GM08714 (cell line): Measurements from ENCODE around the gene CXCR5.

Source experiments
- H3K4me3 ChIP-seq: fragments of 200-500 bp; sonication (Bioruptor generic); 2 replicates; pipeline ENCODE4 v1.5.1; 2014; ENCODE audit warnings: mild to moderate bottlenecking, low read length, inconsistent platforms
- ZNF274 ChIP-seq: IDR thresholded peaks from 2 replicates; pipeline ENCODE4 v1.6.1; 2012; ENCODE audit warnings: mild to moderate bottlenecking, low read depth, low read length

Gene CXCR5

DNA sequence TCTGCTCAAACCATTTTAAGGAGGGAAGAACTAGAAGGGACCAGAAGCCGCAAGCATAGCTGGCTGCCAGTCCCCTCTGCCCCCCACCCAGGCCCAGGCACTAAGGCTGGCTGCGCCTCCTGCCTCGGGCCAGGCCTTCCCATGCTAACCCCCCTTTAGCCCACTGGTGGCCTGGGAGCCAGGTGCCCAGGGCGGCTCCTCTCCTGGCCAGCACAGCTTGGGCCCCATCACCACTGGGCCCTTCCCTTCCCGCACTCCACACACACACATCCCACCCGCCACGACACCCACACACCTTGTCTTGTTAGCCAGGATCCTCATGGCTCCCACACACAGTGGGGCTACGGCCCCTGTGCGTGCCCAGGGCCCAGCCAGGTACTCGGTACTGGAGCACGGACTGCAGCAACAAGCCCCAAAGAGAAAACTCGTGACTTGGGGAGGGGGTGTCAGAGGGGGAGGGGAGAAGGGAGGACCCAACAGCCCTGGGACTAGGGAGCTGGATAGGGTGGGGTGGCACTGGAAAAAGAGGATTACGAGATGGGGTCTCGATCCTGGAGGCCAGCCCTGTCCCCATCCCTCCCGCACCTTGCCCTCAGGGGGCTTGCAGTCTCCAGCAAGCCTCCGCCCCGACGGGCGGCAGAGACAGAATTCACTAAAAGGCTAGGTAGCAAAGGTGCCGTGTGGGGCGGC, 26.1 kb downstream of the CXCR5 start:
- no peak overlapping the region for H3K4me3 ChIP-seq
- TF ChIP-seq ZNF274: no peak

GRCh38 chr11:118910309-118911112, 26.8 kb downstream of the CXCR5 start:
- no peak overlapping the region for H3K4me3 ChIP-seq

GRCh38 chr11:118911113-118911879, 27.6 kb downstream of the CXCR5 start:
- H3K4me3 ChIP-seq: no peak overlapping the region

More at GRCh38 chr11:118910309-118911112, 26.8 kb downstream of the CXCR5 start:
- no peak for TF ChIP-seq ZNF274

DNA sequence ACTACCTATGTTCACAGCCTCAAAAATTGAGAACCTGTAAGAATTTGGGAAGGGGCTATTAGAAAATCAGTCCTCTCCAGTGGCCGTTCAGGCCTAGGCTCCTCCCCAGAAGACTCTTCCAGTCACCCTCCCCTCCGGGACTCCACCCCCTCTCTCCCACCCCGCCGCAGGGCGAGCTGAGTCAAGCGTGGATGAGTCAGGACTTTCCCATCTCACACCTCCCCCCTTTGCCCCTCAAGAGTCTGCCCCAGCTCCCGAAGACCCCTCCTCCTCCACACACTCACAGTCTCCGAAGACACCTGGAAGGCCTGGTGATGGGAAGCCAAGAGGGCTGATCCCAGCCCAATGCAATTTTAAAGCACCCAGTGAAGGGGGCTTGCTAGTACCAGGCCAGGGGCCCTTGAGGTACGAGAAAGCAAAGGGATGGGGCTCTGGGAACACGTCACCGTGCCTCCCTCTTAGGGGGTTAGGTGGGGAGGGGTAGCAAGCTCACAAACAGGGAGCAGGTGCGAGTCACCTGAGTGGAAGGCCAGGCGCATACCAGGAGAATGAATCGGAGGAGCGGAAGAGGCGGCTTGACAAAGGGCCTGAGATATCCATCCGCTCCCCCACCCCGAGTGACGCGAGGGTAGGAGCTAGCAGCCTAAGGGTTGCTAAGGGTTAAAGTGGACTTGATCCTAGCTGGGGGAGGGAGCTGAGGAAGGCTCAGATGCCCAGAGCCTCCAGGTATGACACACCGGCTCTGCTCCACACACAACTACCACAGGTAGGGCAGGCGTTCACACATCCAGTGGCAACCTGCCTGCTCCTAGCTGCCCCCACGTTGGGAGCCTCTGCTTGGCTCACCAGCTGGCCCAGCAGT, 28.4 kb downstream of the CXCR5 start:
- TF ChIP-seq ZNF274: no peak
- no peak overlapping the region for H3K4me3 ChIP-seq

More at GRCh38 chr11:118911113-118911879, 27.6 kb downstream of the CXCR5 start:
- TF ChIP-seq ZNF274: no peak

GRCh38 chr11:118912742-118913410, 29.2 kb downstream of the CXCR5 start:
- no peak overlapping the region for H3K4me3 ChIP-seq
- no peak for TF ChIP-seq ZNF274

DNA sequence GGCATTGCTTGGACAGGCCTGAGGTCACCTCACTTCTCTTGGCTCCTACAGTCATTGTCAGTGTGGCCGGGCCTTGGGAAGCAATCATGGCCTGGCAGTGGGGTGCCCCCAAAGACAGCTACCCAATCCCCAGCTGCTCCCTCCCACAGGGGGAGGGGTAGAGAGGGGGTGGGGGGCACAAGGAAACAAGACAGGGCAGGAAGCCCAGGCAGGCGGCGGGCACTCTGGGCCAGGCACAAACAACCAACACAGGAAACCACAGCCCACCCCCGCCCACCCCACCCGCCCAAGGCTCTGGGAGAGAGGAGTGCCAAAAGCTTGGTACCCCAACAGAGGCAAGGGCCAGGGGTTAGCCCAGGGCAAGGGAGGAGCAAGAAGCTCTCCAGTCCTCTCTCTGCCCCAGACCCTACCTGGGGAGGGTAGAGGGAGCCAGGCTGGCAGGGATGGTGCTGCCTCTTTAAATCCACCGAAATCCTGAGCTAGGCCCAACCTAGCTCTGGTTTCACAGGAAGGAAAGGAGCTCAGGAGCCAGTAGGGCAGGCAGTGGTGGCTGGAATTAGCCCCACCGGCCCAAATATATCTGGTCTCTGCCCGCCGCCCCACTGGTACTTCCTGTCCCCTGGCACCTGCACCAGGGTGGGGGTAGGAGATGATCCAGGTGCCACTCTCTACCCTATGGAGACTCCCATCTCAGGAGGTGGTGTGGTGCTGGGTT, 29.9 kb downstream of the CXCR5 start:
- no peak overlapping the region; the same call in 1 of the 2 replicates for H3K4me3 ChIP-seq
- TF ChIP-seq ZNF274: no peak

GRCh38 chr11:118914178-118914918, 30.7 kb downstream of the CXCR5 start:
- no peak overlapping the region; the same call in 1 of the 2 replicates for H3K4me3 ChIP-seq

DNA sequence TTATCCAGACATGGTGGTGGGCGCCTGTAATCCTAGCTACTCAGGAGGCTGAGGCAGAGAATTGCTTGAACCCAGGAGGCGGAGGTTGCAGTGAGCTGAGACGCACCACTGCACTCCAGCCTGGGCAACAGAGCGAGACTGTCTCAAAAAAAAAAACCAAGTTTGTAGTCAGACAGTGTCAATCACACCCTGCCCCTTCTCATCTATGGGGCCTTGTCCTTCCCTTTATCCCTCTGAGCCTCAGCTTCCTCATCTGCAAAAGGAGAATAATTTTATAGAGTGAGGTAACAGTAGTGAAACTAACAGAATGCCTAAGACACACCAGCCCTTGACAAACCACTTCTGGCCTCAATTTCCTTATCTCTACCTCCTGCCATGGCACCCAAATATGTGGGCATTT, 31.3 kb downstream of the CXCR5 start:
- no peak overlapping the region for H3K4me3 ChIP-seq
- TF ChIP-seq ZNF274: no peak

More at GRCh38 chr11:118914178-118914918, 30.7 kb downstream of the CXCR5 start:
- no peak for TF ChIP-seq ZNF274

DNA sequence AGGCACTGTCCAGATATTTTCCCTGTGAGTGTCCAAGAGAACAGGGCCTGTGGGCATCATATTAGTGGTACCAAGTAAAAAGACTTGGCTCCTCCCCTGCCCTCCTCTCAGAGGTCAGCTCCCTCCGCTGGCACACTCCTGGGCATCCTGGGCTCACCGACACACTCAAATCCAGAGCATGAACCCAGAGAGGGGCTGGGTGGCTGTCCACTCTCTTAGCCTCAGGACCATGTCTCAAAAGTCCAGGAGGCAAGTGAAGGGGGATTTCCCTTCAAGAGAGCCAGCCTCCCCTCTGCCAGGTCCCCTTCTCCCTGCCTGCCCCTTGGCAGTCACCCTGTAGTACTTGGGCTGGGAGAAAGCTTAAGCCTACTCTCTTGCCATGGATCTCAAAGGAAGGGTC, 31.7 kb downstream of the CXCR5 start:
- H3K4me3 ChIP-seq: no peak overlapping the region
- no peak for TF ChIP-seq ZNF274

DNA sequence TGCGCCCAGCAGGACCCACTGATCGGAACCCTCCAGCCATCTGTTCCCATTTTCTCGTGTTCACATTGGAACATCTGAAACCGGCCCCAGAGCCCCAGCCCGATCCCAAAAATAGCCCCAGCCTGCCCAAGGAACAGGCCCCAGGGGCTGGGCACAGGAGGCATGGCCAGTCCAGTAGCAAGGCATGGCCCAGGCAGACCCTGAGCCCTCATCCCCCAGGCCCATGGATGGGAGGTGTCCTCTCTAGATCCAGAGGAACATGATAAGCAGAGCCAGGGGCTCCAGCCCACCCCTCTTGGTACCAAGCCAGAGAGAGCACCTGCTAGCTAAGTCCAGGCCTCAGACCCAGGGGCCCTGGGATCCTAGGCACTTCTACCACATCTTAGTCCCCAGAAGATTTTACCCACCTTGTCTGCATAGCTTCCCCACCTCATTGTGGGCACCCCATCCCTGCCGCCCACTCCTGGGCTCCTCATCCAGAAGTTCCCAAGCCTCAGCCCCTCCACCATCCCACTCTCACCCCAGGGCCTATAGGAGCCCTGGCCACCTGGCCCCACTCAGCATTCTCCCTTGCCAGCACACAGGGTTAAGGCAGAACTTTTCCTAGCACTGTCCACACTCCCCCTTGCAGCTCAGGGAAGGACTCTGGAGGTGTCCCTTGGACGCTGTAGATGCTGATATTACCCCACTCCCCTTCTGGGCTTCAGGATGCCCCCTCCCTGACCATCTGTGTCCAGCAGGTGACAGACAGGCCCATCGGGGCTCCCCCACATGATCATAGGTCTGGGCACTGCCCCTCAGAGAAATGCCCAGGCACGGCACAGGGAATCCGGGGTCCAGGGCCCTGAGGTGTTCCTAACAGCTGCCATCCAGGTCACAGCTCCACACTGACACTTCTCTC, 32.5 kb downstream of the CXCR5 start:
- H3K4me3 ChIP-seq: no peak overlapping the region
- TF ChIP-seq ZNF274: no peak

DNA sequence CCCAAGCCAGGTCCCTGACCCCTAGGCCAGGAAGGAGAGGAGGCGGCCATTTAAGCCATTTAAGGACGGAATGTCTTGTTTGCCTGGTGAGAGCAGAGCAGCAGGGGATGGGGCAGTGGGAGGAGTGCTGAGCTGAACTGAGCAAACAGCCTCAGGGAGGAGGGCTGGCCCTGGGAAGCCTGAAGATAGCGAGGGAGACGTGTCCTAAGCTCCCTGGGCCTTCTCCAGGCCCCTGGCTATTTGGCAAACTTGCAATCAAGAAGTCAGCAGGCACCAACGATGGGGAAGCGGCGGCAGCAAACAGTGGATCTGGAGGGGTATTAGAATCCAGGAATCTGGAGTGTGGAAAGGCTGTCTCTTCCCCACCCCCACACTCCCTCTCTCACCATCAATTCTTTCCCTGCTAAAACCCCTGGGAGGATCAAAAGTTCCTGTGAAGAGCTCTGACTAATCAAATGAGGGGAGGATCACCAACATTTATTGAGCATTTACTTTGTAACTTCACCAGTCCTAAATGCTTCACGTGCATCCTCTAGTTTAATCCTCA, 33.2 kb downstream of the CXCR5 start:
- no peak overlapping the region for H3K4me3 ChIP-seq
- TF ChIP-seq ZNF274: no peak
